B cell (primary cell): Measurements from ENCODE around the gene SDSL. TPM values are rescaled to one million over a fixed set of nuclear protein-coding genes. Genes with fewer than 3 reads are reported as not detected.

Experiments
- ATAC-seq: fragments of 200-7000 bp; cut with Tn5 transposase; one replicate; pipeline ENCODE4 v1.10.0; 2021; ENCODE audit warnings: low read depth, mild to moderate bottlenecking, moderate number of reproducible peaks, moderate library complexity
- CTCF ChIA-PET: fragments of 350-600 bp; sonication (Branson Sonifier 250); formaldehyde crosslinking; loops from one replicate; lab custom pipeline; 2021; ENCODE audit warnings: antibody characterized with exemption, inconsistent platforms; lab: Charles Lee
- POLR2A ChIA-PET: fragments of 350-600 bp; sonication (Branson Sonifier 250); formaldehyde crosslinking; loops from one replicate; lab custom pipeline; 2021; ENCODE audit warnings: antibody characterized with exemption; lab: Charles Lee
- DNase-seq: peaks from one replicate; pipeline ENCODE4 v3.0.0; 2013
- H2AFZ ChIP-seq: 2 replicates; pipeline ENCODE4 v1.6.1; 2012; ENCODE audit warnings: mild to moderate bottlenecking, low read depth, low read length; ENCODE audit not compliant: insufficient read depth, poor library complexity, severe bottlenecking
- H3K27ac ChIP-seq, 2 donors: 1 replicate in 1 of 2; 2 replicates in 1 of 2; pipeline ENCODE4 v1.5.1; 2012 to 2013; ENCODE audit warnings: low read length in 2 of 2, mild to moderate bottlenecking in 2 of 2, moderate library complexity in 1 of 2
- H3K27me3 ChIP-seq, 4 experiments: fragments of 200-600 bp in 1 of 4; sonication (generic) in 1 of 4; replicated peaks in 1 of 4; 1 replicate in 2 of 4; 2 replicates in 2 of 4; pipeline versions ENCODE4 v1.6.1 to v1.7.0; 2013 to 2016; ENCODE audit warnings: low read length in 3 of 4, mild to moderate bottlenecking in 2 of 4, mixed read lengths in 1 of 4, moderate library complexity in 1 of 4; ENCODE audit not compliant: insufficient read depth in 4 of 4, control insufficient read depth in 3 of 4; ENCODE audit errors: control extremely low read depth in 1 of 4
- H3K36me3 ChIP-seq, 2 experiments: replicated peaks in 1 of 2; 1 replicate in 1 of 2; 2 replicates in 1 of 2; pipeline versions ENCODE4 v1.6.1 to v1.7.1; 2013; ENCODE audit warnings: low read length in 1 of 2; ENCODE audit not compliant: insufficient read depth in 2 of 2, control insufficient read depth in 1 of 2; ENCODE audit errors: control extremely low read depth in 1 of 2, extremely low read depth in 1 of 2
- H3K4me1 ChIP-seq, 2 donors: fragments of 200-600 bp in 1 of 2; sonication (generic) in 1 of 2; 1 replicate in 1 of 2; 2 replicates in 1 of 2; pipeline versions ENCODE4 v1.5.1 to v1.6.1; 2013 to 2017; ENCODE audit warnings: low read length in 2 of 2; ENCODE audit not compliant: control insufficient read depth in 2 of 2, insufficient read depth in 2 of 2
- H3K4me2 ChIP-seq: replicated peaks from 2 replicates; pipeline ENCODE3; 2012; ENCODE audit warnings: mild to moderate bottlenecking, low read depth, low read length; ENCODE audit not compliant: poor library complexity, severe bottlenecking
- H3K4me3 ChIP-seq, 5 experiments: fragments of 200-600 bp in 1 of 5; sonication (generic) in 1 of 5; 1 replicate in 3 of 5; 2 replicates in 2 of 5; pipeline versions ENCODE4 v1.5.1 to v1.7.0; 2011 to 2016; ENCODE audit warnings: low read length in 4 of 5, mild to moderate bottlenecking in 4 of 5, low read depth in 2 of 5, control low read depth in 1 of 5, moderate library complexity in 1 of 5; ENCODE audit not compliant: insufficient read depth in 1 of 5; ENCODE audit errors: control extremely low read depth in 1 of 5, extremely low read depth in 1 of 5
- H3K79me2 ChIP-seq: fragments of 200-600 bp; sonication (generic); one replicate; pipeline ENCODE4 v1.6.0; 2016; ENCODE audit warnings: low read length; ENCODE audit not compliant: control insufficient read depth, insufficient read depth
- H3K9ac ChIP-seq: fragments of 200-600 bp; sonication (generic); 2 replicates; pipeline ENCODE4 v1.6.1; 2017; ENCODE audit warnings: mild to moderate bottlenecking, low read length, moderate library complexity
- H3K9me3 ChIP-seq, 3 donors: one replicate each; pipeline versions ENCODE4 v1.6.1 to v1.7.1; 2013; ENCODE audit warnings: low read length in 2 of 3; ENCODE audit not compliant: control insufficient read depth in 2 of 3, insufficient read depth in 1 of 3; ENCODE audit errors: control extremely low read depth in 1 of 3
- H4K20me1 ChIP-seq: 2 replicates; pipeline ENCODE4 v1.6.0; 2012; ENCODE audit warnings: mild to moderate bottlenecking, low read length; ENCODE audit not compliant: insufficient read depth, control insufficient read depth, poor library complexity, severe bottlenecking
- H3K27ac Mint-ChIP-seq: one replicate; pipeline ENCODE4 v1.8.0; 2021; ENCODE audit warnings: mixed read lengths
- H3K27me3 Mint-ChIP-seq: one replicate; pipeline ENCODE4 v1.8.0; 2021; ENCODE audit warnings: mixed read lengths
- H3K4me1 Mint-ChIP-seq: one replicate; pipeline ENCODE4 v1.8.0; 2021; ENCODE audit warnings: mixed read lengths
- H3K4me3 Mint-ChIP-seq: one replicate; pipeline ENCODE4 v1.8.0; 2021; ENCODE audit warnings: mixed read lengths
- H3K9me3 Mint-ChIP-seq: one replicate; pipeline ENCODE4 v1.8.0; 2022; ENCODE audit warnings: mixed read lengths; ENCODE audit not compliant: insufficient read depth
- EZH2 ChIP-seq: IDR thresholded peaks from 2 replicates; pipeline ENCODE4 v1.6.1; 2012; ENCODE audit warnings: borderline replicate concordance, low read depth, mild to moderate bottlenecking, moderate library complexity, low read length; ENCODE audit not compliant: insufficient read depth, poor library complexity, severe bottlenecking
- WGBS: methylation state at CpG from one replicate; pipeline ENCODE4 v1.1.5; 2013; ENCODE audit warnings: missing lambda C conversion rate; ENCODE audit not compliant: insufficient coverage; 5-methylcytosine and 5-hydroxymethylcytosine counted together
- intact Hi-C: fragments of 100-400 bp; cut with micrococcal nuclease; formaldehyde crosslinking; loops from one replicate; pipeline ENCODE4 v1.10.0; 2022
- polyA plus RNA-seq: library from polyadenylated mRNA; depleted of rRNA; stranded (reverse); fragments of >200 nt; gene quantifications from 2 replicates; pipeline ENCODE4 v1.2.3, GENCODE V29; 2012
- total RNA-seq, 2 donors: library from RNA; stranded (reverse); fragments of 120-200 nt in 1 of 2; gene quantifications; 1 replicate in 1 of 2; 2 replicates in 1 of 2; pipeline versions ENCODE4 v1.2.3 to v1.2.4, GENCODE V29; 2013 to 2022
- TF ChIP-seq, protein P1 (sequence below): fragments of 200-600 bp; IDR thresholded peaks from one replicate; pipeline ENCODE4 v1.8.0; 2022; ENCODE audit warnings: antibody characterized with exemption, mild to moderate bottlenecking

The SDSL gene
- total and polyA plus RNA-seq, 2 donors (not counting 1 experiment from before 2014, with no cell fraction given), result 0.15 to 0.64 TPM

DNA sequence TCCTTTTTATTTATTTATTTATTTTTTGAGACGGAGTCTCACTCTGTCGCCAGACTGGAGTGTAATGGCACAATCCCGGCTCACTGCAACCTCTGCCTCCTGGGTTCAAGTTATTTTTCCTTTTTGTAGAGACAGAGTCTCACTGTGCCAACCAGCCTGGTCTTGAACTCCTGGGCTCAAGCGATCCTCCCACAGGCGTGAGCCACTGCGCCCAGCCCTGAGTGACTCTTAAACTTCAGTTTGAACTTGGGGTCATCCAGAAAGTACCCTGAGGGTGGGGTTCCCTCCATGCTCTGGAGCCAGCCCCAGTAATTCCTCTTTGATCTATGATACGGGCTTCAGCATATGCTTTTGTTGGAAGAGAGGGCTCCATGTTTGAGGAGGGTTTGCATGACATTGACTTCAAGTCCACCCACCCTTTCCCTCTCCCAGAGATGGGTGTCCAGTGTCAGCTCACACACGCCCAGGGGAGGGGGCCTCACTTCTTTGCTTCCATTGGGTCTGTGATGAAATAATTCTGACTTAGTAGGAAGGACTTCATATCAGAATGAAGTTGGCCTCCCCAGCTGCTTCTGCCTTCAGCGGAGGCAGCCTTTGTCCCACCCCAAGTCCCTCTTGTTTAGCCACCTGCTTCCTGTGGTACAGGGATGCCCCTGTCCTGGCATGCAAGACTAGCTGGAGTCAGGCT lies 30.4 kb upstream of the SDSL start:
- no peak overlapping the region for H2AFZ ChIP-seq
- TF ChIP-seq, protein P1, sequence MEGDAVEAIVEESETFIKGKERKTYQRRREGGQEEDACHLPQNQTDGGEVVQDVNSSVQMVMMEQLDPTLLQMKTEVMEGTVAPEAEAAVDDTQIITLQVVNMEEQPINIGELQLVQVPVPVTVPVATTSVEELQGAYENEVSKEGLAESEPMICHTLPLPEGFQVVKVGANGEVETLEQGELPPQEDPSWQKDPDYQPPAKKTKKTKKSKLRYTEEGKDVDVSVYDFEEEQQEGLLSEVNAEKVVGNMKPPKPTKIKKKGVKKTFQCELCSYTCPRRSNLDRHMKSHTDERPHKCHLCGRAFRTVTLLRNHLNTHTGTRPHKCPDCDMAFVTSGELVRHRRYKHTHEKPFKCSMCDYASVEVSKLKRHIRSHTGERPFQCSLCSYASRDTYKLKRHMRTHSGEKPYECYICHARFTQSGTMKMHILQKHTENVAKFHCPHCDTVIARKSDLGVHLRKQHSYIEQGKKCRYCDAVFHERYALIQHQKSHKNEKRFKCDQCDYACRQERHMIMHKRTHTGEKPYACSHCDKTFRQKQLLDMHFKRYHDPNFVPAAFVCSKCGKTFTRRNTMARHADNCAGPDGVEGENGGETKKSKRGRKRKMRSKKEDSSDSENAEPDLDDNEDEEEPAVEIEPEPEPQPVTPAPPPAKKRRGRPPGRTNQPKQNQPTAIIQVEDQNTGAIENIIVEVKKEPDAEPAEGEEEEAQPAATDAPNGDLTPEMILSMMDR, result no peak
- TF ChIP-seq EZH2, result no peak
- Mint-ChIP-seq H3K4me3 (no peak overlapping the region), H3K27ac (no peak overlapping the region), H3K27me3 (no peaks in the 10 kb centered on the region), H3K9me3 (no peaks in the 10 kb centered on the region), H3K4me1 (no peaks in the 10 kb centered on the region)
- H3K4me2 ChIP-seq, result no peak overlapping the region
- no peak overlapping the region for H3K4me3 ChIP-seq
- 94% methylated on average over 7 of the region's 9 CpGs for WGBS
- peaks cover 0 to 15% (median 0%) of the 10 kb centered on the region in 3 donors for H3K9me3 ChIP-seq
- peaks cover 0 to 3% (median 0%) of the 10 kb centered on the region in 4 experiments for H3K27me3 ChIP-seq
- DNase-seq, result no peak
- no peaks in the 10 kb centered on the region for H3K4me1 ChIP-seq
- ChIA-PET POLR2A (no interaction called here), CTCF (no interaction called here)
- peaks cover 0 to 4% of the 10 kb centered on the region in 2 experiments for H3K36me3 ChIP-seq
- H3K79me2 ChIP-seq, result no peaks in the 10 kb centered on the region
- intact Hi-C loops, result no loop called here
- H3K9ac ChIP-seq, result no peak overlapping the region
- H4K20me1 ChIP-seq, result no peaks in the 10 kb centered on the region
- no peak overlapping the region for H3K27ac ChIP-seq
- no peak for ATAC-seq

DNA sequence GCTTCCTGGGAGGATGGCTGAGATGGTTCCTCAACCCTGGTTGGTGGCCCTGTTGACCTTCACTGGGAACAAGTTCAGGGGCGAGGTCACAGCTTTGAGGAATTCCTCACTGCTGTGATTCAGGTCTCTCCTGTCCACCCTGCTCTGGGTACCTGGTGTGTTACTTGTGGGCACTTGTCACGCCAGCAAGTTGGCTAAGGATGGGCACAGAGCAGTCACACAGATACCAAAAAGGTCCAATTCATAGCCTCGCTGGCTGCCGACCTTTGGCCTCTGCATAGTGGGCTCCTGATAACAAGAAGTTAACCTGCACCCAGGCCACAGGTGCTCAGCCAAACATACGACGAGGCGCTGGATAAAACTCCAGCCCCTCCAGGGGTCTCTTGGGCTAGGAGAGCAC lies 29.7 kb upstream of the SDSL start:
- Histone ChIP-seq H3K27me3 (peaks cover 0 to 7% (median 0%) of the 10 kb centered on the region in 4 experiments), H4K20me1 (no peaks in the 10 kb centered on the region), H2AFZ (no peak overlapping the region), H3K9me3 (peaks cover 0 to 15% (median 0%) of the 10 kb centered on the region in 3 donors), H3K36me3 (peaks cover 0 to under 1% of the 10 kb centered on the region in 2 experiments), H3K4me2 (no peak overlapping the region), H3K27ac (no peak overlapping the region), H3K9ac (no peak overlapping the region), H3K4me3 (no peak overlapping the region), H3K4me1 (no peaks in the 10 kb centered on the region), H3K79me2 (no peaks in the 10 kb centered on the region)
- TF ChIP-seq, protein P1, result no peak
- no peak for TF ChIP-seq EZH2
- H3K27ac Mint-ChIP-seq, result no peak overlapping the region
- DNase-seq, result no peak
- ATAC-seq, result no peak
- ChIA-PET CTCF (no interaction called here), POLR2A (no interaction called here)
- no peak overlapping the region for H3K4me3 Mint-ChIP-seq
- no peaks in the 10 kb centered on the region for H3K9me3 Mint-ChIP-seq
- 97% methylated on average over 7 of the region's 7 CpGs for WGBS
- no peaks in the 10 kb centered on the region for H3K4me1 Mint-ChIP-seq
- intact Hi-C loops, result no loop called here
- peaks cover 1% of the 10 kb centered on the region for H3K27me3 Mint-ChIP-seq
